ENCODE measurements around the gene CHAD. TPM values are rescaled to one million over a fixed set of nuclear protein-coding genes. Genes with fewer than 3 reads are reported as not detected.
A peak's percentile ranks its signal among the peaks of the same experiment; 100 is the strongest.

Gene CHAD
- total and polyA plus RNA-seq, 3 experiments from 2014 or later: not detected

DNA sequence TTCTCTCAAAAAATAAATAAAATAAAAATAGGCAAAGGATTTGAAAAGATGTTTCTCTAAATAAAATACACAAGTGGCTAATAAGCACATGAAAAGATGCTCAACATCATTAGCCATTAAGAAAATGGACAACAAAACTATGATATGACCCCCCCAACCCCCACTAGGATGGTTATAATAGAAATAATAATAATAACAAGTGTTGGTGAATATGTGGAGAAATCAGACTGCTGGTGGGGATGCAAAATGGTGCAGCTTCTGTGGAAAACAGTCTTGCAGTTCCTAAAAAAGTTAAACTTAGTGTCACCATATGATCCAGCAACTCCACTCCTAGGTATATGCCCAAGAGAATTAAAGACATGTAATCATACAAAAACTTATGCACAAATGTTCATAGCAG, 30.6 kb upstream of the CHAD start:
- no peak overlapping the region for H3K27ac ChIP-seq (ENCODE audit: low read depth, low read length)
- H3K4me1 ChIP-seq (ENCODE audit: insufficient read depth, low read length): peaks cover 1% of the 10 kb centered on the region
- H3K27me3 Mint-ChIP-seq: no peaks in the 10 kb centered on the region
- no peak for DNase-seq
- H3K27me3 ChIP-seq (ENCODE audit: insufficient read depth, low read length, poor library complexity, severe bottlenecking): no peaks in the 10 kb centered on the region
- ChIA-PET CTCF (interaction anchor here (1.1 kb wide), 1 partner anchor 20 kb away, joined by 4 read pairs; no protein-coding TSS in a partner anchor), POLR2A (no interaction called here)
- H3K4me1 Mint-ChIP-seq: peaks cover 0 to 3% (median 0%) of the 10 kb centered on the region in 3 donors
- H3K36me3 Mint-ChIP-seq: no peaks in the 10 kb centered on the region
- no peak overlapping the region for H3K4me3 ChIP-seq (ENCODE audit: low read length)
- H3K9me3 Mint-ChIP-seq: no peaks in the 10 kb centered on the region
- H3K27ac Mint-ChIP-seq: no peak overlapping the region
- H3K36me3 ChIP-seq (ENCODE audit: insufficient read depth, low read length): no peaks in the 10 kb centered on the region
- no peak overlapping the region for H3K4me3 Mint-ChIP-seq
- H3K9me3 ChIP-seq (ENCODE audit: low read length): no peaks in the 10 kb centered on the region

DNA sequence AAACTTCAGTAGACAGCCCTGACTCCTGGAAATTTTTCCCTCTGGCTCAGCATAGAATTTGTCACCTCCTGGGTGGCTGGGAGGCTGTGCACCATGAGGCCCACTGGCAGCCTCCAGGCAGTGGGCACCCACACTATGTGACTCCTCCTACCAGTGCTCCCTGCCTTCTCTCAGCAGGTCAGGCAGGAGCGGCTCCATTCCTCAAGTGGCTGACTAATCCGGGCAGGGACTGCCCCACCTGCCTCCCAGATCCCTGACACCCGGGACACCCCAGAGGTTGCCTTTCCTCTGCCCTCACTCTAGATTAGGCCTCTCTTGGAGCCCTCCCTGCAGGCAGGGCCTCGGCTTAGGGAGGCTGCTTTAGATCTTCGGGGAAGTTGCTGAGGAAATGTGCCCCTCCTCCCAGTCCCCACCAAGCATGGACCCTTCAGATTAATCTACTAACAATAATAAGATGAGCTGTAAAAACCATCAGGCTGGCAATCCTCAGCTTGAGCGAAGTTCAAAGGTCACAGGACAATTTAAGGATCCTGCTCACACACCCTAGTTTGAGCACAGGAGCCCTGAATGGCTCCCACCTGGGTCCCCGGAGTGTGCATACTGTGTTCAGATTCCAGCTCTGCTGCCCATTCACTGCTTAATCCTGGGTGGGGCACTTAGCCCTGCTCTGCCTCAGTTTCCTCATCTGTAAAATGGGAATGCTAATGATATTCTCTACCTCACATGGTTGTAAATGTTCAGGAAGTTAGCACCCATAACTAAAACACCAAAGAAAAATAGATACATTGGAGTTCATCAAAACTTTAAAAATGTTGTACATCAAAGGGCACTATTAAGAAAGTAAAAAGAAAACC, 29.6 kb upstream of the CHAD start:
- H3K36me3 ChIP-seq (ENCODE audit: insufficient read depth, low read length): no peaks in the 10 kb centered on the region
- POLR2A ChIA-PET: interaction anchor here (0.6 kb wide), 1 partner anchor 36 kb away, joined by 3 read pairs; no protein-coding TSS in a partner anchor

GRCh38 chr17:50495918-50496317, 27.2 kb upstream of the CHAD start:
- no peak overlapping the region for H3K27ac ChIP-seq (ENCODE audit: low read depth, low read length)
- H3K27ac Mint-ChIP-seq: no peak overlapping the region
- no peaks in the 10 kb centered on the region for H3K4me1 Mint-ChIP-seq
- no peaks in the 10 kb centered on the region for H3K27me3 ChIP-seq (ENCODE audit: insufficient read depth, low read length, poor library complexity, severe bottlenecking)
- H3K9me3 Mint-ChIP-seq: no peaks in the 10 kb centered on the region
- no peak overlapping the region for H3K4me3 Mint-ChIP-seq
- no peak for DNase-seq
- no peak overlapping the region for H3K4me3 ChIP-seq (ENCODE audit: low read length)
- no peaks in the 10 kb centered on the region for H3K4me1 ChIP-seq (ENCODE audit: insufficient read depth, low read length)
- ChIA-PET POLR2A (no interaction called here), CTCF (no interaction called here)
- H3K27me3 Mint-ChIP-seq: no peaks in the 10 kb centered on the region
- H3K36me3 ChIP-seq (ENCODE audit: insufficient read depth, low read length): no peaks in the 10 kb centered on the region
- H3K9me3 ChIP-seq (ENCODE audit: low read length): no peaks in the 10 kb centered on the region
- no peaks in the 10 kb centered on the region for H3K36me3 Mint-ChIP-seq

More for the DNA sequence above, 29.6 kb upstream of the CHAD start:
- no peak overlapping the region for H3K4me3 ChIP-seq (ENCODE audit: low read length)
- Mint-ChIP-seq H3K4me3 (no peak overlapping the region), H3K9me3 (no peaks in the 10 kb centered on the region), H3K27ac (no peak overlapping the region), H3K27me3 (no peaks in the 10 kb centered on the region), H3K4me1 (no peaks in the 10 kb centered on the region), H3K36me3 (no peaks in the 10 kb centered on the region)
- H3K4me1 ChIP-seq (ENCODE audit: insufficient read depth, low read length): no peaks in the 10 kb centered on the region
- H3K27ac ChIP-seq (ENCODE audit: low read depth, low read length): no peak overlapping the region
- no peaks in the 10 kb centered on the region for H3K27me3 ChIP-seq (ENCODE audit: insufficient read depth, low read length, poor library complexity, severe bottlenecking)
- DNase-seq: no peak
- no peaks in the 10 kb centered on the region for H3K9me3 ChIP-seq (ENCODE audit: low read length)
- CTCF ChIA-PET: interaction anchor here (1.1 kb wide), 1 partner anchor 19 kb away, joined by 4 read pairs; no protein-coding TSS in a partner anchor

GRCh38 chr17:50495217-50495823, 26.6 kb upstream of the CHAD start:
- no peaks in the 10 kb centered on the region for H3K36me3 Mint-ChIP-seq
- no peak overlapping the region for H3K4me3 ChIP-seq (ENCODE audit: low read length)
- H3K4me1 Mint-ChIP-seq: no peaks in the 10 kb centered on the region
- ChIA-PET CTCF (no interaction called here), POLR2A (no interaction called here)
- H3K27ac ChIP-seq (ENCODE audit: low read depth, low read length): no peak overlapping the region
- H3K27me3 Mint-ChIP-seq: no peaks in the 10 kb centered on the region
- no peaks in the 10 kb centered on the region for H3K4me1 ChIP-seq (ENCODE audit: insufficient read depth, low read length)
- H3K9me3 ChIP-seq (ENCODE audit: low read length): no peaks in the 10 kb centered on the region
- H3K27me3 ChIP-seq (ENCODE audit: insufficient read depth, low read length, poor library complexity, severe bottlenecking): no peaks in the 10 kb centered on the region
- H3K36me3 ChIP-seq (ENCODE audit: insufficient read depth, low read length): no peaks in the 10 kb centered on the region
- no peak overlapping the region for H3K4me3 Mint-ChIP-seq
- no peak for DNase-seq
- peak overlapping the region in 1 of 8 donors; percentile 32 for H3K27ac Mint-ChIP-seq
- no peaks in the 10 kb centered on the region for H3K9me3 Mint-ChIP-seq

- POLR2A ChIA-PET: no interaction called here
- Mint-ChIP-seq H3K27ac (no peak overlapping the region), H3K36me3 (peaks cover 0 to under 1% (median 0%) of the 10 kb centered on the region in 3 donors)
Measured at GRCh38 chr17:50493744-50494143, 25.1 kb upstream of the CHAD start.

GRCh38 chr17:50492214-50492613, 23.5 kb upstream of the CHAD start:
- Histone ChIP-seq H3K4me3 (ENCODE audit: low read length) (no peak overlapping the region), H3K27me3 (ENCODE audit: insufficient read depth, low read length, poor library complexity, severe bottlenecking) (no peaks in the 10 kb centered on the region), H3K27ac (ENCODE audit: low read depth, low read length) (no peak overlapping the region), H3K4me1 (ENCODE audit: insufficient read depth, low read length) (no peaks in the 10 kb centered on the region), H3K9me3 (ENCODE audit: low read length) (no peaks in the 10 kb centered on the region), H3K36me3 (ENCODE audit: insufficient read depth, low read length) (no peaks in the 10 kb centered on the region)
- POLR2A ChIA-PET: no interaction called here
- H3K27me3 Mint-ChIP-seq: no peaks in the 10 kb centered on the region
- no peak for DNase-seq
- H3K27ac Mint-ChIP-seq: no peak overlapping the region
- no peaks in the 10 kb centered on the region for H3K9me3 Mint-ChIP-seq
- H3K4me3 Mint-ChIP-seq: no peak overlapping the region
- H3K36me3 Mint-ChIP-seq: peaks cover 0 to 7% (median 0%) of the 10 kb centered on the region in 3 donors
- H3K4me1 Mint-ChIP-seq: no peaks in the 10 kb centered on the region
- CTCF ChIA-PET: no interaction called here

More at GRCh38 chr17:50493744-50494143, 25.1 kb upstream of the CHAD start:
- Histone ChIP-seq H3K4me1 (ENCODE audit: insufficient read depth, low read length) (no peaks in the 10 kb centered on the region), H3K9me3 (ENCODE audit: low read length) (no peaks in the 10 kb centered on the region), H3K27me3 (ENCODE audit: insufficient read depth, low read length, poor library complexity, severe bottlenecking) (no peaks in the 10 kb centered on the region), H3K36me3 (ENCODE audit: insufficient read depth, low read length) (no peaks in the 10 kb centered on the region), H3K27ac (ENCODE audit: low read depth, low read length) (no peak overlapping the region), H3K4me3 (ENCODE audit: low read length) (no peak overlapping the region)
- Mint-ChIP-seq H3K9me3 (no peaks in the 10 kb centered on the region), H3K4me1 (no peaks in the 10 kb centered on the region), H3K27me3 (no peaks in the 10 kb centered on the region), H3K4me3 (no peak overlapping the region)
- DNase-seq: no peak
- CTCF ChIA-PET: no interaction called here

- Mint-ChIP-seq H3K4me3 (no peak overlapping the region), H3K27me3 (no peaks in the 10 kb centered on the region), H3K9me3 (no peaks in the 10 kb centered on the region), H3K27ac (no peak overlapping the region), H3K4me1 (no peaks in the 10 kb centered on the region), H3K36me3 (peaks cover 0 to 10% (median 0%) of the 10 kb centered on the region in 3 donors)
- Histone ChIP-seq H3K4me3 (ENCODE audit: low read length) (no peak overlapping the region), H3K36me3 (ENCODE audit: insufficient read depth, low read length) (no peaks in the 10 kb centered on the region), H3K27me3 (ENCODE audit: insufficient read depth, low read length, poor library complexity, severe bottlenecking) (no peaks in the 10 kb centered on the region), H3K9me3 (ENCODE audit: low read length) (no peaks in the 10 kb centered on the region), H3K27ac (ENCODE audit: low read depth, low read length) (no peak overlapping the region), H3K4me1 (ENCODE audit: insufficient read depth, low read length) (no peaks in the 10 kb centered on the region)
- ChIA-PET CTCF (no interaction called here), POLR2A (no interaction called here)
- no peak for DNase-seq
Measured at GRCh38 chr17:50491505-50491904, 22.8 kb upstream of the CHAD start.

- H3K9me3 Mint-ChIP-seq: no peaks in the 10 kb centered on the region
- Histone ChIP-seq H3K27ac (ENCODE audit: low read depth, low read length) (no peak overlapping the region), H3K4me3 (ENCODE audit: low read length) (no peak overlapping the region), H3K27me3 (ENCODE audit: insufficient read depth, low read length, poor library complexity, severe bottlenecking) (no peaks in the 10 kb centered on the region), H3K4me1 (ENCODE audit: insufficient read depth, low read length) (no peaks in the 10 kb centered on the region), H3K9me3 (ENCODE audit: low read length) (no peaks in the 10 kb centered on the region), H3K36me3 (ENCODE audit: insufficient read depth, low read length) (peaks cover 8% of the 10 kb centered on the region)
- peak overlapping the region in 1 of 8 donors; percentile 65 for H3K27ac Mint-ChIP-seq
- ChIA-PET POLR2A (no interaction called here), CTCF (interaction anchor here (0.9 to 1.0 kb wide), 2 partner anchors 10 to 127 kb away, joined by 3 read pairs; no protein-coding TSS in a partner anchor)
- H3K36me3 Mint-ChIP-seq: peaks cover 0 to 33% (median 0%) of the 10 kb centered on the region in 3 donors
- no peak for DNase-seq
- no peaks in the 10 kb centered on the region for H3K4me1 Mint-ChIP-seq
- no peak overlapping the region for H3K4me3 Mint-ChIP-seq
- no peaks in the 10 kb centered on the region for H3K27me3 Mint-ChIP-seq
Measured at GRCh38 chr17:50488880-50489279, 20.2 kb upstream of the CHAD start.
